HPDE6-E6E7 (cell line): ENCODE measurements around the gene RUNX1.

ENCODE experiments used
- DNase-seq: peaks from one replicate; pipeline ENCODE4 v3.0.0; 2011; ENCODE audit warnings: missing footprints; ENCODE audit errors: extremely low spot score

RUNX1 gene

DNA sequence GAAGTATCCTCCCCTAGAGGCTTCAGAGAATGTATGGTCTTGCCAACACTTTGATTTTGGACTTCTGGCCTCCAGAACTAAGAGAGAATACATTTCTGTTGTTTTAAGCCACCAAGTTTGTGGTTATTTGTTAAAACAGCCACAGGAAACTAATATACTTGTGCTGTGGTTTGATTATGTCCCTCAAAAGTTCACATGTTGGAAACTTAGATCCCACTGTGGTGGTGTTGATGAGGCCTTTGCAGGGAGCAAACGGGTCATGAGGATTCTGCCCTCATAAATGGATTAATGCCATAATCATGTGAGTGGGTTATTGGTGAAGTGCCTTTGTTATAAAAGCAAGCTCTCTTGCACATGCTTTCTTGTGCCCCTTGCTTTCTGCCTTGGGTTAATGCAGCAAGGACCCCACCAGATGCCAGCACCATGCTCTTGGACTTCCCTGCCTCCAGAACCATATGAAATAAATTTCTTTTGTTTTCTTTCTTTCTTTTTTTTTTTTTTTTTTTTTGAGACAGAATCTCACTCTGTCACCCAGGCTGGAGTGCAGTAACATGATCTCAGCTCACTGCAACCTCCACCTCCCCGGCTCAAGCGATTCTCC, 223.1 kb downstream of the RUNX1 start:
- DNase-seq, result no peak

DNA sequence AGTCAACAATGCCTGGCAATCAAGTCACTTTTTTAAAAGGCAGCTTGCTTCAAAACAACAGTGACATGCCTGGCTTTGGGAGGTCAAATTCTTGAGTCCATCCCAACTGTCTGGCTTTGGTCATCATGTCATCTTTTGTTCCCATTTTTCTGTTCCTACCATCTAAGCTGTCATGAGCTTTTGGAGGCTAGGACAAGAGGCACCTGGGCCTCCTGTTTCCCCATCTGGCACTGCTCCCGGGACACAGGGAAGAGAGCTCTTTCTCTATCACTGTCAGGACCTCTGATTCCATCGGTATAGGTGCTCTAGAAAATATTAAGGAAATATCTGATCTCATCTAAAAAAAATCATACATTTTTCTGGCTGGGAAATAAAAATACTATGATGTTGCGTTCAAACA, 224.0 kb downstream of the RUNX1 start:
- DNase-seq, result no peak

DNA sequence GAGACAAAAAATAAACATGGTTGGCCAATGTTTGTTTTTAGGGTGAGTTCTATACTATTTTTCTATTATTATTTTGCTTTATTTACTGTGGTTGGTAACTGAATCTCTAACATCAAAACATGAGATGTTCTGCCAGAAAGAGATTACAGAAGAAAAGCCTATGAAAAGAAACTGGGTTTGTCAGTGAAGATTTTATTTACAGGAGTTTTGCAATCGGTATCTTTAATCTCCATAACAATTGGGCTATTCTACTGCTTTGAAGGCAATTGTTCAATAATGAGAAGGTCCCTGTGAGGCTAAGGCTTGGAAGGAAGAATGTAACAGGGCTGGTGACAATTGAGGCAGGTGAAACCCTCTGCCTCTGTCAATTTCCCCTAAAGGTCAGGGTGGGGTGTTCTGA, 224.8 kb downstream of the RUNX1 start:
- no peak for DNase-seq

DNA sequence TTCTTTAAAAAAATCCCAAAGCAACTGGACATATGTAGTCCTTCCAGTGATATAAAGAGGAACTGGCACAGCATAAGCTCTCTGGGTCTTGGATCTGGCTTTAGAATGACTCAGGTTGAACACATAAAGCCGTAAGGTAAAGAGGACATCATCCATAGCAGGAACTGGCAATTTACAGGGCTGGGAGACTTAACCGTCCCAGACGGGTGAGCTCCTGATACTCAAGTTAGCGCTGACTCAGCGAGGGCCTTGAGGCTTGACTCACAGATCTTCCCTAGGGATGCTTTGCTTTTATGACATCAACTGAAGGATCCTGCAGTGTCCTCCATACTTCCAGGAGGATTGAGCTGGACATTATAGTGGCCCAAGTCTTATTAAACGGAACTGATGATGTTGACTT, 226.2 kb downstream of the RUNX1 start:
- no peak for DNase-seq

DNA sequence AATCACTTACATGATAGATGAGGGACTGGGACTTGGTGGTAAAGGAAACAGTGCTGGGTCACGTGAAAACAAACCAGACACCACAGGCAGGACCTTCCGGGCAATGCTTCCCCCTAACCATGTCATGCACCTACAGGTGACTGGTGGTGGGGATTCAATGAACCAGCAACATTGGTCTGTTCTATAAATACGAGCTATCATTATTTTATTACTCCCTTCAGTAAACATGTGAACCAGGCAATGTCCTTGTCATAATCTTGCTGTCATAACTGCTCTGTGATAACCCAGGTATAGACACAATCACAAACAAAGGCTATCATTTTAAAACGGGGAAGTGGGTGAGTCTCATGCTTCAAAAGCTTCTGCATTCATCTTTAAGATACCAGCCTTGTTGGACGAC, 226.9 kb downstream of the RUNX1 start:
- DNase-seq, result no peak

DNA sequence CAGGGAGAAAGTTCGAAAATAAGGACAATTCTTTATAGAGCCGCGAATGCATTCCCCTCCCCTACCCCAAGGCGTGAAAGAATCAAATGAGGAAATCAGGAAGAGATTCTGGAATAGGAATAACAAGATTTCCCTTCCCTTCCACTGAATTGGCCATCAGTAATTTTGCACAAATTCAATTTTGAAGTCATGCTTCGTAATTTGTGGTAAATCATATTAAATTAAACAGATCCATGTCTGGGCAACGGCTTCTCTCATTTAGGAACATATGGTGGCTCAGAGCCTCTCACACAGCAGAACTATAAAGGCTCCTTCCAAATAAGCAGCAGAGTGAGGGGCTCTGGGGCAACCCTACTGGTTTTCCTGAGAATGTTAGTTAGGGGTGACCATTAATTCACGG, 227.4 kb downstream of the RUNX1 start:
- DNase-seq, result no peak

DNA sequence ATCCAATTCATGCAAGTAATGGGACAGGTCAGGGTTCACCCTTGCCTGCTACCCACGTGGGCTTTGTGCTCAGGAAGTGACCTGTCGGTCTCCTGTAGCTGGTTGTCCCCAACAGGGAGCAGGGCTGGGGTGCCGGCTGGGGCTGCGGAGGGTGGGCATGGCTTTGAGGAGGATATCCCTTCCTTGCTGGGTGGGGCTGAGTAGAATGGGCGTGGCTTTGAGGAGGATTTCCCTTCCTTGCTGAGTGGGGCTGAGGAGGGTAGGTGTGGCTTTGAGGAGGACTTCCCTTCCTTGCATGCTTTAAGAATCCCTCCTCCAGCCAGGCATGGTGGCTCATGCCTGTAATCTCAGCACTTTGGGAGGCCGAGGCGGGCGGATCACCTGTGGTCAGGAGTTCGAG, 229.1 kb downstream of the RUNX1 start:
- no peak for DNase-seq

DNA sequence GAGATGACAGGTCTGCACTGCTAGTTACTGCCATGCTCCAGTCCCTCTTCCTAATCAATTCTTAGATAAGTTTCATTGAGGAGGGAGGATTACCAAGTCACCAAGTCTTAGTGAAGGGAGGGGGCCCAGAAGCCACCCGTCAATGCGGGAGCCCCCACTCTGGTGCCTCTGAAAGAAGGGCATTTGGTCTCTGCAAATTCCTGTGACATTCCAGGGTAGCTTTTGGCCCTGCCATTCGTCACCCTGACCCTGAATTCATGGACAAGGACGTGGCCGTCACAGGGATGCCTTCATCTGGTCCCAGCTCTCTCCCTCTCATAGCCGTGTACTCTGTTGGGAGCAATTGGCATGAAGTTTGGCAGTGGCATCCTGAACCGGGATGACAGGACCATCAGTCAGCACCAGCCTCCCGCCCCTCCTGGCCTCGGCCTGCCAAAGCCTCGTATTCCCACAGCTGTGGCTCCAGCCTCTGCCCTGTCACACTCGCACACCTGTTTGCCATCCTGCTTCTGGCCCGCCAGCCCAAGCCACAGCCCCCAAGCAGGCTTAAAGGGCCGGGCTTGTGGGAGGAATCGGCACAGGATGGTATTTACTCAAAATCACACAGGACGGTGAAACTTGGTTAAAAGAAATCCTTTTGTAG, 229.6 kb downstream of the RUNX1 start:
- DNase-seq, result no peak

DNA sequence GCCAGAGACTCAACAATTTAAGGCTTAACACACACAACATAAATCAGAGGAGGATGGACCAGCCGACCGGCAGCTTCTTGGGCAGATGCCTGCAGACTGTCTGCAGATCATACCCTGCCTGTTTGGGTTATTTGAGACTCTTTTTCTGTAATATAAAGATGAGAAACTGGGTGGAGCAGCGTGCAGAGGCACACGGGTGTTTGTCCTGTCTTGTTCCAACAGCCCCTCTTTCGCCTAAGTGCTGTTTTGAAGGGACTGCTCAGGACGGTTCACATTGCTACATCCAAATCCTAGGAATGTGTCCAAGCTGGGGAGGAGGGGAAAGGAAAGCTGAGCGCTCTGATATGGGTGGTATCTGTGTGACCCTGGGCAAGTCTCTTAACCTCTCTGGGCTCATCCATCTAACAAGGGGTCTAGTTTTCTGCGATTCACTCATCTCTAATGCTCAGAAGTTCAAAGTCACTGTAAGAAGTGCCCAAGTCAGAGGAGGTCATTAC, 230.4 kb downstream of the RUNX1 start:
- no peak for DNase-seq

DNA sequence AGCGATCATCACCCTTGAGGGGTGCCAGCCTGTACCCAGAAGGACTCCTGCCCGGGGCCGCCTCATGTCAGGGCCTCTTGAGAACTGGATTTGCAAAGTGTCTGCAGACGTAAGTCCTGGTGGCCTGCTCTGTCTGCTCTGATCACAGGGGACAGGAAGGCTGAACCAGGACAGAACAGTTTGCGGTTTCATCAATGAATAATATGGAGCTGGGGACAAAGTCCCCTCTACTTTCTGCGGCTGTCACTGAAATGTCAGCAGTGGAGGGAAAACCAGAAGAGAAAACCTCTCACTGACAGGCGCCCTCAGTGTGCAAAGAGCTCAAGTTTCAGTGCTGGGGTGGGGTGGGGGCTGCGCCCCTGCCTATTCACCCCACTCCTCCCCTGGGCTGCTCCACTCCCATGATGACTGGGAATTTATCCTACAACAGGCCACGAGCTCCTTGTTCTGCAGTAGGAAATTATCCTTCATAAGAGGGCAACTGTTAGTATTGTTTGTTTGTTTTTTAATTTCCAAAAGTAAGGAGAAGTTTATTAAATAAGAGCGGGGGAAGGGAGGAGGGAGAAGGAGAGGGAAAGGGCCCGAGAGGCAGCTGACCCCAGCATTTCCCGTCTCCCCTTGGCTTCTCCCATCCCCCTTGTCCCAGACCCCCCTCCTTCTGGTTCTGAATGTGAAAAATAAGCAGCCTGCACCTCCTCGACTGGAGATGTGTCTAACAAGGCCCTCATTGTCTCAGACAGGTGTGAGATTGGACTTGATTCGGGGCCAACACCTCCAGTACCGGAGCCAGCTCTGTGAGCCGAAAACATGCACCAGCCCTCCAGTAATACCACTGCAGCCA, 231.1 kb downstream of the RUNX1 start:
- no peak for DNase-seq

DNA sequence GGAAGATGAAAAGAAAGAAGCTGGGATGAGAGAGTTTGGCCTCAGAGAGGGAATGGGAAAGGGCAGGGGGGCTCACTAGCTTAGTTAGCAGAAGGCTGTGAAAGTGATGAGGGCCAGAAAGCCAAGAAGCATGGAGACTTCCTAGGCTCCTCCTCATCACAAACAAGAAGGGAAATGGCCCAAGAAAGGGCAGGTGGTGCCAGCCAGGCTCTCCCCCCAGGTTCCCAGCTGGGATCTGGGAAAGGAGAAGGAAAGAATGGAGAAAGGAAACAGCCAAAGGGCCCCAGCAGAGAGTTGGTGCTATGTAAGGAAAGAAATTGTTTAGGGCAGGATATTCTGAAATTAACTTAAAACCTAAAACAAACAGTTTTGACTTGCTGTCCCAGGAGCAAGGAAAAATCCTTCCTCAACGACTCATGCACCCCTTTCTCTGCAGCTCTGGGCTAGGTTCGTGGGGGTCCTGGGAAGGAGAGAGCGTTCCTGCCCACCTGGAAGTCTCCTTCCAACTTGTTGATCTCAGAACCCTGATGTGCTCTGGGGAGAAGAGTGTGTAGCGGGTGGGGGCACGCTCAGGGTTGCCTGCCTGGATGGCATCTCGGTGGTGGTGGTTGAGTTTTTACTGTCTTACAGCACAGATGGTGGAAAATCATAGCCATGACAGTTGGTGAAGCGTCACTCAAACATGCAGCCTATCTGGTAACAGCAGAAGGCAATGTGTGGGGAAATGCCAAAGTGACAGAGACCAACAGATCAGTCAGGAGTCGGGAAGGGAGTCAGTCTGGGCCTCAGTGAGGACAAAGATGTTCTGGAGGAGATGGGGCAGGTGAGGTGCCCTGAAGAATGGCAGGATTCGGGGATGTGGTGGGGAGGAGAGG, 233.0 kb downstream of the RUNX1 start:
- no peak for DNase-seq

DNA sequence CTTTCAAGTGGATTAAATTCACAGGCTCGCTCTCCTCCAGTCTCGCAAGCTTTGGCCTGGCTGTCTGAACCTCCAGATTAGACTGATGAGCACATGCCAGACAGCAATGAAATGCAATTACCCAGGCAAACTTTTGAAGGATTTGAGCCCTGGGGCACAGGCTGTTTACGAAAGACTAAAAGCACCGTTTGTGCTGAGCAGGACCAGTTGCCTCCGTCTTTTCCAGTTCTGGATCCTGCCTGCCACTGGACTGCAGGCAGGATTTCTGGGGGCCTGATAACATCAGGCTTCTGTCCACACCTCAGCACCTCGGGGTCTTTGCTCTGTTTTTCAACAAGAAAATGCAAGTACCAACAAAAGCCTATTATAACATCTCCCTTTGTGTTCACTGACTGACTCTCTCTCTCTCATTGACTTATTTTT, 234.6 kb downstream of the RUNX1 start:
- DNase-seq, result no peak

DNA sequence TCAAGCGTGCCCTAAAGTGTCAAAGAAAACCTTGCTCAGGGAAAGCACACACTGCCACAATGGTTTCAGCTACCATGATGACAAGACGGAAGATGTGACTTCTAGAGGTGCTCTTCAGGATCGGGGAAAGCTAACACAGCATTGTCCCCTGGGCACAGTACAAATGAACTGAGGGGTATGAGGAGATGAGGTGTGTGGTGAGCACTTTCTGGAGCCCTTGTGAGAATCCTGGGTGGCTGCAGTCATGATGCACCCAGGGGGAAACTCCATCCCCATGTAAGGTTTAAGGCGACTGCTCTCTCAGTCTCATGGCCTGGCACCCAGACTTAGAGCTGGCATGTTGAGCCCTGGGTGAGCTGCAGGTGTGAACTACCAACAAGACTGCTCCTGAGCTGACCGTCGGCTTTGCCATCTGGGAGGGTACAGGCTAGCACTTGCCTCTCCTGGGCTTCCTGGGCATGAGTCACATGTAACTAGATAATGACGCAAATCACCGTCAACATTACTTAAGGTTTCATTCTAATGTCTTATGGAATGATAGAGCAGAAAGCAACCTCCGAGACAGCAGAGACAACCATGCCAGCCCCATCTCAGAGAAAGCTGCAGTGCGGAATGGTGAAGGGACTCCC, 235.7 kb downstream of the RUNX1 start:
- peak; percentile 89 for DNase-seq

DNA sequence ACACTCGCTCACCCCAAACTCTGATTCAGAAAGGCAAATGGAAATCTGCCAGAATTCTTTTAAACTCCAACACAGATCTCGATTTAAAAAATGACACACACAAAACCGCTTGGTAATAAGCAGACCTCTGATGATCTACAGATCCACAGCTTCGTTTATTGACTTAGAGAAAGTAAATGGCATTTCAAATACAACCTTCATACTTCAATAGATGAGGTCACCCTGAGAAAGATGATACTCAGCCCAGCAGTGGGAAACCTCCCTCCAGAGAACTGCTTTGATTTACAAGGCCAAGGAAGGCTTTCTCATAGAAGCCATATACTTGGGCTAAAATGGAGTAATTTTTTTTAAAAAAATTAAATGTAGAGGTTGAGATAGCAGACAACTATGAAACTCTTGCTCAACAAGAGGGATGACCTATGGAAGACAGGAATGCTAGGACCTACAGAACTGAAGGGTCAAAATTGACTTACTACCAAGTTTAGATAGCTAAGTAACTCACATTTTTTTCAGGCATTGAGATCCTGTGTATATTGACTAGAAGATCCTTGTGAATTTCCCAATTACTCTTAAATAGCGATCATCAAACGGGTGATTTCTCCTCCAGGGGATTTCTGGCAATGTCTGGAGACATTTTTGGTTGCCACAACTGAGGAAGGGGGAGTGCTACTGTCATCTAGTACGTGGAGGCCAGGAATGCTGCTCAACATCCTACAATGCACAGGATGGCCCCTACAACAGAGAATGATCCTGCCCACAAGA, 236.4 kb downstream of the RUNX1 start:
- DNase-seq, result no peak

DNA sequence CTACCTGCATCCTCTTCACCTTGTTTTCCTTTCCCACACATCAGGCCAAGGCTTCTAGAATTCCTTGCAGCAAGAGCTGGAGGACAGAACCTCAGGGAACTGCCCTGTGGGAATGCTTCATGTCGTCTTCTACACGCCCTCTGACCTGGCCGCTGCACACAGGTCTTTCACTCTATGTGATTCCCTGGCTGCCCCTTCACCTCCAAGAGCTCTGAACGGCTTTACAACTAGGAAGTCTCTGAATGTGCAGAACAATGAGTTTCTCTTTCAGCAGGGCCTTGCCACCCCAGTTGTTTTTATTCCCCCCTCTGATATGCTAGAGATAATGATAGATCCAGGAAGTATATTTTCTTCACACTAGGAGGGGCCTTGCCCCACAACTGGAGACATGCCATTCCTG, 237.7 kb downstream of the RUNX1 start:
- no peak for DNase-seq

DNA sequence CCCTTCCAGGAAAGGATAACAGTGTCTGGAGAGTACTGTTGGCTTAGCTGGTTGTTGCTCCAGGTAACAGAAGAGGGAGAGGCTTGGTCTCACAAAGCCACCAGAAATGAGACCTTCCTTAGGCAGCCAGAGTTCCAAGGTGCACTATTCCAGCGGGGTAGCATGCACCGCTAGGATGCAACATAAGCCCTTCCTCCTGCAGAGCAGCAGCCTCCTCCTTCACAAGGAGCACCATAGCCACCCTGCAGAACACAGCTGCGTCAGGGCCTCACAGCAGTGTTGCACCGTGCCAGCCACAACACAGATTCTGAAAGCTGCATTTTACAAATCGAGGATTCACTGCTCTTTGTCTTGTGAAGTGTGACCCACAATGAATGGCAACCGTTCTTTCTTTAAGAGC, 238.3 kb downstream of the RUNX1 start:
- DNase-seq, result no peak

DNA sequence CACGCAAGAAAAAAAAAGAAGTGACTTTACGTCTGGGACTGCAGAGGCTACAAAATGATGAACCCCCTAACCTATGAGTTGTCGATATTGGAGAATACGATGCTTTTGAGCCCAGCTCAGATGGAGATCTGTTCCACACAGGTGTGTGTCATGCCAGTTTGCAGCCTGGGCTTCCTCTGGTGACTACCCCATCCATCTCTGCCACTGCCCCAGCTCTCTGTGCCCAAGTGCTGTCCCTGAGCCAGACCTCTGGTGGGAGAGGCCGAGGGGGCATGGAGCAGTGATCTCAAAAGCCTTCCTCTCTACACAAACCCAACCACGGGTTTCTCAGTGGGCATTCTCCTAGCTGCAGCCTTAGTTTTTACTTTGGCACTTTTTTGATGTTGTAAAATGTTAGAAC, 239.3 kb downstream of the RUNX1 start:
- DNase-seq, result no peak

DNA sequence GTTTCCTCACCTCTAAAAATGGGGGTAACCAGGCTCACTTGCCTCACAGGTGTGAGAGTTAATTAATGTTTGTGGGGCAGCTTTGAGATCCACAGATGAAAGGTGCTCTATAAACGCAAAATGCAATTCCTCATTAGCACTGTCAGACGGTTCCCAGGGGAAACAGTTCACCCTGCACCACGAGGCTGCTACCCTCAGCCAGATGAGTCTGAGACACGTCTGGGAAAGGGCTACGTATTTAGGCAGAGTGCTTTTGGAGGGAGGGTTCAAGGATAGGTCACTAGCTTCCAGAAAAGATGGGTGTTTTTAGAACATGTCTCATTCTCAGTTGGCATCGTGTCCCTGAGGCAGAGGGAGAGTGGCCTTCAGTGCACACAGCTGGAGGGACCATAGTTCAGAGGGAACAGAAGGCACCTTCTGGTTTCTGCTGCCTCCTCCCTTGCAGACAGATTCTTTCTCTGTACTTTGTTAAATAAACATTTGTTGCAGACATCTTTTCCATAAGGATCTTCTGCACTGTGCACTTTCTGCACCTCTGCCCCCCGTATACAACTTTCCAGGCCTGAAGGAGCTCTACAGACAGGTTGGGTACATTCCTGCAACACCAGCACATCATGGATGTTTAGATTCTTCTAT, 240.4 kb downstream of the RUNX1 start:
- DNase-seq, result no peak

DNA sequence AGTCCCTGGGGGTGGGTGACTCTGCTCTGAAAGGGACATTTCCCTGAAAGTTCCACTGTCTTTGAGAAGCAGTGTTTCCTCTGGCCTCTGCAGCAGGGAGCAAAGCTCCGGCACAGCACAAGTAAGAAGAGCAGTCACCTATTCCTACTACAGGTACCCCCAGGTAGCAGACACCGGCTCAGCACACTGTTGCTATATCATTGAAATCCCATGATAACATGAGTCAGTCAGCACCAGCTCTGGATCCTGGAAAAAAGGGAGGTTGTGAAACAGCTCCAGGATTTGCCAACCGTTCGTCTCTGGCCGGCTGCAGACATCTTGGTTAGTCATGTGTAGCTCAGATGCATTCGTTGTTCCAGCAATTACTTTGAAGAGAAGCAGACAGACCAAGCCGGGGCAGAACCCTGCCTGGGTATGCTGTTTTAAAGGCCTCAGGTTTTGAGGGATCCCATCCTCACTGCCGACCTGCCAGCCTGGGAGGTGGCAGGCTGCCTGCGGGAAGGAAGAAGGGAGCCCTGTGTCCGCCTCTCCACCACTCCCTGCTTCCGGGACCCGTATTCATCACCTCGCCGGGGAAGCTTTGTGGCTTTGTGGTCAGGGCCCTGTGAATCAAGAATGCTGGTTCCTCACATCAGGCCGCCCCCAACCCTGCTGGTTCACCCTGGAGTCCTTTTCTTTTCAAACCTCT, 241.1 kb downstream of the RUNX1 start:
- peak; percentile 76 for DNase-seq
